ENCODE measurements around the gene SLC39A11. TPM values are rescaled to one million over a fixed set of nuclear protein-coding genes. Genes with fewer than 3 reads are reported as not detected.
"Not testable (repeated sequence)": the region's sequence is repeated elsewhere in the genome, so short reads cannot be mapped to it uniquely, and the experiment has no call there.

Gene SLC39A11
- total RNA-seq, 1 donor from 2014 or later, result 34.8 TPM

DNA sequence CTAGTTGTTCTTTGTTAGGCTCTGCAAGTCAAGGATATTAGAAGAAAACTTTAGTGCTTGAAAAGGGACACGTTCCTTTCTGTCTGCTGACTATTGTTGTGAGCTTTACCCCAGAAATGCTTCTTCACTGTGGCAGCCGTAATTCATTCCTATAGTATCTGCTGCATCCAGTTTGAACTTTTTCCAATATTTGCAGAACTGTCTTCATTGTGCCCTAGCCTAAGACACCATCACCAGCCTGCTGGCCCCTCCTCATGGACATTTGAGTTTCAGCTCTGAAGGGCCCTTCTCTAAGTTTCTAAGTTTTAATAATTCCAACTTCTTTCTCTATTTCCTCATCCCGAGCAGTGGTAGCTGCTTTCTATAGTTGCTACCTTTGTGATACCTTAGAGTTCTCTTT is 91.7 kb downstream of the SLC39A11 start:
- Mint-ChIP-seq H3K4me3 (no peak overlapping the region), H3K27ac (no peak overlapping the region), H3K9me3 (peaks cover 5% of the 10 kb centered on the region), H3K36me3 (ENCODE audit: low read depth) (peaks cover 3% of the 10 kb centered on the region), H3K4me1 (no peaks in the 10 kb centered on the region), H3K27me3 (no peaks in the 10 kb centered on the region)
- ChIA-PET POLR2A (no interaction called here), CTCF (interaction anchor here (0.8 kb wide), 1 partner anchor 15 kb away, joined by 3 read pairs; no protein-coding TSS in a partner anchor)
- TF ChIP-seq, protein P1, sequence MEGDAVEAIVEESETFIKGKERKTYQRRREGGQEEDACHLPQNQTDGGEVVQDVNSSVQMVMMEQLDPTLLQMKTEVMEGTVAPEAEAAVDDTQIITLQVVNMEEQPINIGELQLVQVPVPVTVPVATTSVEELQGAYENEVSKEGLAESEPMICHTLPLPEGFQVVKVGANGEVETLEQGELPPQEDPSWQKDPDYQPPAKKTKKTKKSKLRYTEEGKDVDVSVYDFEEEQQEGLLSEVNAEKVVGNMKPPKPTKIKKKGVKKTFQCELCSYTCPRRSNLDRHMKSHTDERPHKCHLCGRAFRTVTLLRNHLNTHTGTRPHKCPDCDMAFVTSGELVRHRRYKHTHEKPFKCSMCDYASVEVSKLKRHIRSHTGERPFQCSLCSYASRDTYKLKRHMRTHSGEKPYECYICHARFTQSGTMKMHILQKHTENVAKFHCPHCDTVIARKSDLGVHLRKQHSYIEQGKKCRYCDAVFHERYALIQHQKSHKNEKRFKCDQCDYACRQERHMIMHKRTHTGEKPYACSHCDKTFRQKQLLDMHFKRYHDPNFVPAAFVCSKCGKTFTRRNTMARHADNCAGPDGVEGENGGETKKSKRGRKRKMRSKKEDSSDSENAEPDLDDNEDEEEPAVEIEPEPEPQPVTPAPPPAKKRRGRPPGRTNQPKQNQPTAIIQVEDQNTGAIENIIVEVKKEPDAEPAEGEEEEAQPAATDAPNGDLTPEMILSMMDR (IDR thresholded peaks at IDR 0.05), result no peak
- ATAC-seq (ENCODE audit: low read depth) (no peak), DNase-seq (no peak)
- intact Hi-C loops (cut with micrococcal nuclease), result no loop called here

DNA sequence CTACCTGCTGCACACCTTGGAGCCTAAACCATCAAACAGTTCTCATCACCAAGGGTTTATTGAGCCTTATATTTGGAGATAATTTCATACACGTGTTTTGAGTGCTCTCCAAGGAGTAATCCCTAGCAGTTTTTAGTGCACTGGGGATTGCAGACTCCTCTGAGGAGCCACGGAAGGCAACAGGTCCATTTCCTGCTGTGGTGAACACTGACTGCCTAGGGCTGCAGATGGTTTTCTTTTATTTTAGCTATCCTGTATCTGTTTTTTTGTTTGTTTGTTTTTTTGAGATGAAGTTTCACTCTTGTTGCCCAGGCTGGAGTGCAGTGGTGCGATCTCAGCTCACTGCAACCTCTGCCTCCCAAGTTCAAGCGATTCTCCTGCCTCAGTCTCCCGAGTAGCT is 93.0 kb downstream of the SLC39A11 start:
- H3K4me1 Mint-ChIP-seq, H3K4me3 Mint-ChIP-seq, CTCF ChIA-PET: not testable (repeated sequence)

DNA sequence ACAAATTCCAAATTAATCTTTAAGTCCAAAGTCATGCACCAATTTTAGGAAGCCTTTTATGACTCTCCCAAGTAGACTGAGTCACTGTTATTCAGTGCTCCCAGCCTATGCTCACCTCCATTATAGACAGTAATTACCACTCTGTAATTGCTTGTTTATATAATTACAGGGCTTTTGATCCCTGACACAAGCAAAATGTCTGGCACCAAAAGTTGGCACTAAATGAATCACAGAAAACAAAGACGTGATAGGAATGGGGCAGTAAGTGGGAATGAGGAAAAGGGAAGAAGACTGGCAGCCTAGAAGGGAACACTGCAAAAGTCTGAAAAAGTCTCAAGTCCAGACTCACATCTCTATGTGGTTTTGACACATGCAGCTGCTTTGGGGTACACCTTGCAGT is 94.1 kb downstream of the SLC39A11 start:
- Mint-ChIP-seq H3K4me3 (no peak overlapping the region), H3K4me1 (peaks cover 6% of the 10 kb centered on the region), H3K36me3 (ENCODE audit: low read depth) (peaks cover 3% of the 10 kb centered on the region), H3K27ac (no peak overlapping the region), H3K9me3 (peaks cover 3% of the 10 kb centered on the region), H3K27me3 (no peaks in the 10 kb centered on the region)
- ChIA-PET POLR2A (no interaction called here), CTCF (no interaction called here)
- TF ChIP-seq, protein P1 (IDR thresholded peaks at IDR 0.05), result no peak
- DNase-seq (no peak), ATAC-seq (ENCODE audit: low read depth) (no peak)
- intact Hi-C loops (cut with micrococcal nuclease), result no loop called here

More for the DNA sequence above, 93.0 kb downstream of the SLC39A11 start:
- H3K27ac Mint-ChIP-seq; POLR2A ChIA-PET; DNase-seq; H3K36me3 Mint-ChIP-seq (ENCODE audit: low read depth); H3K9me3 Mint-ChIP-seq; intact Hi-C loops (cut with micrococcal nuclease); H3K27me3 Mint-ChIP-seq; ATAC-seq (ENCODE audit: low read depth): not testable (repeated sequence)

DNA sequence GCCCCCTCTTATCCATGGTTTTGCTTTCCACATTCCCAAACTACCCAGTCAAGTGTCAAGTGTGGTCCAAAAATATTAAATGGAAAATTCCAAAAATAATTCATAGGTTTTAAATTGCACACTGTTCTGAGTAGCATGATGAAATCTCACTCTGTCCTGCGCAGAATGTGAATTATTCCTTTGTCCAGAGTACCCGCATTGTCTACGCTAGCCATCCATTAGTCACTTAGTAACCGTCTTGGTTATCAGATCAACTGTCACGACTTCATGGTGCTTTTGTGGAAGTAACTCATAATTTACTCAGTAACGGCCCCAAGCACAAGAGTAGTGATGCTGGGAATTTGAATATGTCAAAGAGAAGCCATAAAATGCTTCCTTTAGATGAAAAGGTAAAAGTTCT is 94.9 kb downstream of the SLC39A11 start:
- H3K27me3 Mint-ChIP-seq, result no peaks in the 10 kb centered on the region
- CTCF ChIA-PET, result no interaction called here

DNA sequence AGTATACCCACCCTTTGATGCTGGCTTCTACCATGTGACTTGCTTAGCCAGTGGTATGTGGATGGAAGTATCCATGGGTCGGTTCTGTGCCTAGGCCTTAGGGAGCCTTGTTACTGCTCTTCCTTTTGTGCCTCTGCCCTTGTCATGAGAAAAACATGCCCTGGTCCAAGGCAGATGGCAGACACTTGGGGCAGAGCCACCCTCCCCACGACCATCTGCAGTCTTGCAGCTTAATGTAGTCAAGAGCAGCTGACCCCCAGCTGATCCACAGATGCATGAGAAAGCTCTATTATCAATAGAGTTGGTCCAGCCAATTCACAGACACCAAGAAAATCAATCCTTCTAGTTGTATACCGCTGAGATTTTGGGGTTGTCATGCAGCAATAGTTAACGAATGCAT is 95.7 kb downstream of the SLC39A11 start:
- H3K36me3 Mint-ChIP-seq (ENCODE audit: low read depth), result no peaks in the 10 kb centered on the region
- intact Hi-C loops (cut with micrococcal nuclease), result no loop called here
- no peak for DNase-seq
- no peaks in the 10 kb centered on the region for H3K27me3 Mint-ChIP-seq
- no peak for ATAC-seq (ENCODE audit: low read depth)
- ChIA-PET CTCF (interaction anchor here (1.3 kb wide), 1 partner anchor 11 kb away, joined by 4 read pairs; no protein-coding TSS in a partner anchor), POLR2A (no interaction called here)
- H3K4me3 Mint-ChIP-seq, result no peak overlapping the region
- H3K4me1 Mint-ChIP-seq, result peaks cover 11% of the 10 kb centered on the region
- no peak overlapping the region for H3K27ac Mint-ChIP-seq
- TF ChIP-seq, protein P1 (IDR thresholded peaks at IDR 0.05), result no peak
- peaks cover 8% of the 10 kb centered on the region for H3K9me3 Mint-ChIP-seq

More for the DNA sequence above, 94.9 kb downstream of the SLC39A11 start:
- H3K4me1 Mint-ChIP-seq, result peaks cover 11% of the 10 kb centered on the region
- POLR2A ChIA-PET, result no interaction called here
- peaks cover 3% of the 10 kb centered on the region for H3K36me3 Mint-ChIP-seq (ENCODE audit: low read depth)
- TF ChIP-seq, protein P1 (IDR thresholded peaks at IDR 0.05), result no peak
- no peak overlapping the region for H3K4me3 Mint-ChIP-seq
- DNase-seq (no peak), ATAC-seq (ENCODE audit: low read depth) (no peak)
- intact Hi-C loops (cut with micrococcal nuclease), result no loop called here
- peaks cover 5% of the 10 kb centered on the region for H3K9me3 Mint-ChIP-seq
- H3K27ac Mint-ChIP-seq, result no peak overlapping the region
